H9 (cell line): ENCODE data around the gene LRRC3C. TPM values are rescaled to one million over a fixed set of nuclear protein-coding genes. Genes with fewer than 3 reads are reported as not detected.

Source experiments
- DNase-seq: peaks from one replicate; pipeline ENCODE4 v3.0.0-alpha.2; 2017
- H2AFZ ChIP-seq: one replicate; pipeline ENCODE4 v1.6.1; 2013; ENCODE audit warnings: mild to moderate bottlenecking, low read length, control low read depth, moderate library complexity
- H2AK5ac ChIP-seq: 2 replicates; pipeline ENCODE4 v1.6.1; 2013; ENCODE audit warnings: low read length, control low read depth, mixed read lengths; ENCODE audit not compliant: insufficient read length
- H2BK120ac ChIP-seq: one replicate; pipeline ENCODE4 v1.6.1; 2013; ENCODE audit warnings: low read depth, mild to moderate bottlenecking, low read length, control low read depth, inconsistent platforms; ENCODE audit not compliant: poor library complexity, severe bottlenecking
- H2BK12ac ChIP-seq: 2 replicates; pipeline ENCODE4 v1.6.1; 2013; ENCODE audit warnings: low read length, control low read depth, mixed read lengths, low read depth; ENCODE audit not compliant: insufficient read length
- H2BK15ac ChIP-seq: 2 replicates; pipeline ENCODE4 v1.6.1; 2013; ENCODE audit warnings: low read depth, low read length, control low read depth
- H2BK20ac ChIP-seq: one replicate; pipeline ENCODE4 v1.6.1; 2013; ENCODE audit warnings: low read depth, mild to moderate bottlenecking, low read length, control low read depth, inconsistent platforms; ENCODE audit not compliant: poor library complexity, severe bottlenecking
- H2BK5ac ChIP-seq: 2 replicates; pipeline ENCODE4 v1.6.1; 2013; ENCODE audit warnings: low read length, control low read depth, mixed read lengths; ENCODE audit not compliant: insufficient read length
- H3K14ac ChIP-seq: 2 replicates; pipeline ENCODE4 v1.6.1; 2013; ENCODE audit warnings: low read length, control low read depth; ENCODE audit not compliant: insufficient read depth
- H3K18ac ChIP-seq: 2 replicates; pipeline ENCODE4 v1.6.1; 2013; ENCODE audit warnings: low read depth, mild to moderate bottlenecking, mixed read lengths, low read length, control low read depth; ENCODE audit not compliant: insufficient read length
- H3K23ac ChIP-seq: 2 replicates; pipeline ENCODE4 v1.6.1; 2013; ENCODE audit warnings: low read length, control low read depth, mixed read lengths, low read depth; ENCODE audit not compliant: insufficient read length
- H3K23me2 ChIP-seq: 2 replicates; pipeline ENCODE4 v1.6.1; 2013; ENCODE audit warnings: low read depth, mild to moderate bottlenecking, mixed read lengths, low read length, control low read depth; ENCODE audit not compliant: insufficient read length, poor library complexity, severe bottlenecking
- H3K27ac ChIP-seq: 2 replicates; pipeline ENCODE4 v1.5.1; 2013; ENCODE audit warnings: low read length, control low read depth, mixed read lengths, low read depth; ENCODE audit not compliant: insufficient read length
- H3K27me3 ChIP-seq: 2 replicates; pipeline ENCODE4 v1.6.1; 2013; ENCODE audit warnings: low read length, control low read depth, inconsistent platforms; ENCODE audit not compliant: insufficient read depth
- H3K4ac ChIP-seq: 2 replicates; pipeline ENCODE4 v1.6.1; 2013; ENCODE audit warnings: low read depth, mild to moderate bottlenecking, control low read depth, inconsistent platforms, low read length, moderate library complexity
- H3K4me1 ChIP-seq: 2 replicates; pipeline ENCODE4 v1.6.1; 2013; ENCODE audit warnings: low read length, control low read depth, inconsistent platforms; ENCODE audit not compliant: insufficient read depth
- H3K4me2 ChIP-seq: 2 replicates; pipeline ENCODE4 v1.6.1; 2013; ENCODE audit warnings: low read length, control low read depth, mixed read lengths; ENCODE audit not compliant: insufficient read length, insufficient read depth
- H3K56ac ChIP-seq: 2 replicates; pipeline ENCODE4 v1.6.1; 2013; ENCODE audit warnings: low read depth, mild to moderate bottlenecking, mixed read lengths, low read length, control low read depth; ENCODE audit not compliant: insufficient read length
- H3K79me1 ChIP-seq: 2 replicates; pipeline ENCODE4 v1.6.1; 2013; ENCODE audit warnings: low read depth, mild to moderate bottlenecking, moderate library complexity, low read length, control low read depth, inconsistent platforms; ENCODE audit not compliant: insufficient read depth, poor library complexity, severe bottlenecking
- H3K79me2 ChIP-seq: 2 replicates; pipeline ENCODE4 v1.6.1; 2013; ENCODE audit warnings: low read length, control low read depth, inconsistent platforms; ENCODE audit not compliant: insufficient read depth
- H3K9ac ChIP-seq: 2 replicates; pipeline ENCODE4 v1.6.1; 2013; ENCODE audit warnings: low read length, control low read depth, mixed read lengths; ENCODE audit not compliant: insufficient read length; ENCODE audit errors: extremely low read depth
- H3K9me3 ChIP-seq: one replicate; pipeline ENCODE4 v1.6.1; 2013; ENCODE audit warnings: low read depth, low read length, inconsistent platforms; ENCODE audit not compliant: control insufficient read depth
- H3T11ph ChIP-seq: one replicate; pipeline ENCODE4 v1.6.1; 2013; ENCODE audit warnings: mild to moderate bottlenecking, low read length, control low read depth, inconsistent platforms
- H4K20me1 ChIP-seq: one replicate; pipeline ENCODE4 v1.6.1; 2013; ENCODE audit not compliant: control insufficient read depth, insufficient read length, insufficient read depth
- H4K5ac ChIP-seq: 2 replicates; pipeline ENCODE4 v1.6.1; 2013; ENCODE audit warnings: low read depth, mild to moderate bottlenecking, mixed read lengths, low read length, control low read depth; ENCODE audit not compliant: insufficient read length
- H4K8ac ChIP-seq: replicated peaks from 2 replicates; pipeline ENCODE4 v1.6.1; 2013; ENCODE audit warnings: low read length, control low read depth, mixed read lengths, low read depth; ENCODE audit not compliant: insufficient read length
- H4K91ac ChIP-seq: 2 replicates; pipeline ENCODE4 v1.6.1; 2013; ENCODE audit warnings: low read depth, mild to moderate bottlenecking, moderate library complexity, mixed read lengths, low read length, control low read depth; ENCODE audit not compliant: insufficient read length
- H3K27ac Mint-ChIP-seq, 3 experiments: 2 replicates in 2 of 3; 3 replicates in 1 of 3; pipeline ENCODE4 v1.8.0; 2020 to 2021; ENCODE audit warnings: mixed read lengths in 3 of 3, mild to moderate bottlenecking in 1 of 3, moderate library complexity in 1 of 3
- H3K27me3 Mint-ChIP-seq: 2 replicates; pipeline ENCODE4 v1.8.0; 2021; ENCODE audit warnings: low read depth, mild to moderate bottlenecking, moderate library complexity, mixed read lengths
- H3K36me3 Mint-ChIP-seq, 3 experiments: 2 replicates in 2 of 3; 3 replicates in 1 of 3; pipeline ENCODE4 v1.8.0; 2020 to 2021; ENCODE audit warnings: low read depth in 3 of 3, mixed read lengths in 3 of 3; ENCODE audit not compliant: insufficient read depth in 1 of 3
- H3K4me1 Mint-ChIP-seq, 2 experiments: 2 replicates each; pipeline ENCODE4 v1.8.0; 2020; ENCODE audit warnings: mixed read lengths in 2 of 2
- H3K4me3 Mint-ChIP-seq, 2 experiments: 2 replicates in 1 of 2; 3 replicates in 1 of 2; pipeline ENCODE4 v1.8.0; 2020 to 2021; ENCODE audit warnings: mild to moderate bottlenecking in 2 of 2, mixed read lengths in 2 of 2, moderate library complexity in 1 of 2
- H3K9me3 Mint-ChIP-seq, 2 experiments: 2 replicates in 1 of 2; 3 replicates in 1 of 2; pipeline ENCODE4 v1.8.0; 2020; ENCODE audit warnings: mild to moderate bottlenecking in 2 of 2, mixed read lengths in 2 of 2, moderate library complexity in 1 of 2
- CTCF ChIP-seq: fragments of 200-600 bp; sonication (generic); conservative IDR thresholded peaks from 3 replicates; pipeline ENCODE4 v1.8.0; 2021; ENCODE audit warnings: antibody characterized with exemption, mild to moderate bottlenecking
- WGBS: extraction: QIAGEN DNeasy Blood & Tissue Kit; methylation state at CpG from one replicate; pipeline ENCODE4 v1.1.7; 2013; ENCODE audit warnings: missing lambda C conversion rate, low lambda C conversion rate, mixed read lengths; ENCODE audit not compliant: insufficient read length; ENCODE audit errors: extremely low coverage; 5-methylcytosine and 5-hydroxymethylcytosine counted together
- total RNA-seq: library from RNA; stranded (reverse); gene quantifications from 2 replicates; pipeline ENCODE4 v1.2.1, GENCODE V29; 2021

The LRRC3C gene
- total RNA-seq, 1 experiment from 2014 or later = not detected

- no CpG with 5 or more reads among the region's 3 CpGs for WGBS
- no peak overlapping the region; a peak in 1 of 5 replicates for H3K4me3 Mint-ChIP-seq
- H3K4me2 ChIP-seq = no peak overlapping the region
- no peak overlapping the region for H4K91ac ChIP-seq
- no peak overlapping the region for H2BK12ac ChIP-seq
- peaks cover 4 to 21% of the 10 kb centered on the region in 2 experiments for H3K4me1 Mint-ChIP-seq
- H3K9me3 Mint-ChIP-seq = no peaks in the 10 kb centered on the region
- H2AK5ac ChIP-seq = no peak overlapping the region
- H3K56ac ChIP-seq = no peak overlapping the region
- H2BK5ac ChIP-seq = no peak overlapping the region
- H4K20me1 ChIP-seq = no peaks in the 10 kb centered on the region
- H3K9me3 ChIP-seq = no peaks in the 10 kb centered on the region
- no peak overlapping the region for H2BK120ac ChIP-seq
- no peaks in the 10 kb centered on the region for H3K23me2 ChIP-seq
- H2BK20ac ChIP-seq = no peak overlapping the region
- H3K27ac Mint-ChIP-seq = no peak overlapping the region
- no peak overlapping the region for H3K23ac ChIP-seq
- H3K79me1 ChIP-seq = no peaks in the 10 kb centered on the region
- H3K18ac ChIP-seq = no peak overlapping the region
- H3K27me3 Mint-ChIP-seq = peaks cover 8% of the 10 kb centered on the region
- no peak overlapping the region for H3K27ac ChIP-seq
- H3K14ac ChIP-seq = no peak overlapping the region
- no peaks in the 10 kb centered on the region; the same call in 1 of the 2 replicates for H3K4me1 ChIP-seq
- no peak for DNase-seq
- no peaks in the 10 kb centered on the region for H3K27me3 ChIP-seq
- H4K8ac ChIP-seq = no peak overlapping the region
- H3T11ph ChIP-seq = no peak overlapping the region
- no peak overlapping the region for H3K4ac ChIP-seq
- no peak for TF ChIP-seq CTCF
- H2AFZ ChIP-seq = no peak overlapping the region
- no peaks in the 10 kb centered on the region for H3K36me3 Mint-ChIP-seq
- H3K79me2 ChIP-seq = no peaks in the 10 kb centered on the region
- no peak overlapping the region for H3K9ac ChIP-seq
- no peak overlapping the region for H2BK15ac ChIP-seq
- no peak overlapping the region for H4K5ac ChIP-seq
Measured at GRCh38 chr17:39939106-39939505, 11.6 kb downstream of the LRRC3C start.
